ENCODE results near the gene NLGN3.

GRCh38 chrX:71166461-71166860 lies 21.8 kb downstream of the NLGN3 start:
- TF ChIP-seq CTCF (IDR thresholded peaks at IDR 0.05; ENCODE audit: extremely low read depth in 1 of 2, insufficient read depth in 1 of 2, low read depth in 1 of 2, low read length in 2 of 2) (no peak), POLR2A (IDR thresholded peaks at IDR 0.05; ENCODE audit: low read depth, low read length) (no peak), FOS (IDR thresholded peaks at IDR 0.05; ENCODE audit: borderline replicate concordance, insufficient read depth, low read length) (no peak), EZH2 (IDR thresholded peaks at IDR 0.05; ENCODE audit: borderline replicate concordance, low read depth, low read length, severe bottlenecking) (no peak), POLR2AphosphoS5 (IDR thresholded peaks at IDR 0.05; ENCODE audit: insufficient read depth, low read depth, low read length) (no peak), JUN (IDR thresholded peaks at IDR 0.05; ENCODE audit: borderline replicate concordance, insufficient read depth, insufficient read length, low read depth) (no peak), MYC (IDR thresholded peaks at IDR 0.05; ENCODE audit: low read depth, low read length) (no peak), GATA2 (IDR thresholded peaks at IDR 0.05; ENCODE audit: insufficient read depth, insufficient read length, low read depth, low read length) (no peak)
- TF ChIP-seq, protein P1, sequence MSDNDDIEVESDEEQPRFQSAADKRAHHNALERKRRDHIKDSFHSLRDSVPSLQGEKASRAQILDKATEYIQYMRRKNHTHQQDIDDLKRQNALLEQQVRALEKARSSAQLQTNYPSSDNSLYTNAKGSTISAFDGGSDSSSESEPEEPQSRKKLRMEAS (IDR thresholded peaks at IDR 0.05; ENCODE audit: insufficient read depth, insufficient read length) = no peak
